OCI-LY3 (cell line): ENCODE measurements around the gene ERLEC1.

Source experiments
- H2AFZ ChIP-seq: fragments of 200-600, 300-600 bp; shearing (Covaris generic); 2 replicates; pipeline ENCODE4 v1.6.0; 2014; ENCODE audit warnings: antibody characterized with exemption, low read depth, low read length
- H3K27ac ChIP-seq: fragments of 200-600, 300-600 bp; sonication (generic); 2 replicates; pipeline ENCODE4 v1.5.1; 2014; ENCODE audit warnings: mild to moderate bottlenecking, low read length, moderate library complexity, mixed read lengths
- H3K27me3 ChIP-seq: fragments of 200-600, 300-600 bp; sonication (generic); 2 replicates; pipeline ENCODE4 v1.6.1; 2014; ENCODE audit warnings: low read depth, low read length, mixed read lengths
- H3K36me3 ChIP-seq: fragments of 200-600, 300-600 bp; sonication (generic); replicated peaks from 2 replicates; pipeline ENCODE3; 2014; ENCODE audit warnings: low read depth, low read length, mixed read lengths
- H3K4me1 ChIP-seq: fragments of 300-600, 200-600 bp; sonication (generic); 2 replicates; pipeline ENCODE4 v1.6.1; 2014; ENCODE audit warnings: low read length, mixed read lengths
- H3K4me2 ChIP-seq: fragments of 200-600, 300-600 bp; sonication (generic); 2 replicates; pipeline ENCODE4 v1.6.1; 2014; ENCODE audit warnings: low read length, mixed read lengths
- H3K4me3 ChIP-seq: fragments of 300-600, 200-600 bp; sonication (generic); 2 replicates; pipeline ENCODE4 v1.5.1; 2014; ENCODE audit warnings: antibody characterized with exemption, mild to moderate bottlenecking, low read length, moderate library complexity
- H3K79me2 ChIP-seq: fragments of 300-600, 200-600 bp; shearing (Covaris generic); 2 replicates; pipeline ENCODE4 v1.6.1; 2014; ENCODE audit warnings: mild to moderate bottlenecking, low read length, mixed read lengths
- H3K9ac ChIP-seq: fragments of 300-600, 200-600 bp; shearing (Covaris generic); 2 replicates; pipeline ENCODE4 v1.6.0; 2014; ENCODE audit warnings: mild to moderate bottlenecking, low read length, moderate library complexity
- H3K9me3 ChIP-seq: fragments of 200-600, 300-600 bp; shearing (Covaris generic); 2 replicates; pipeline ENCODE4 v1.6.1; 2014; ENCODE audit warnings: low read length, mixed read lengths; ENCODE audit not compliant: insufficient read depth
- H4K20me1 ChIP-seq: fragments of 200-600, 300-600 bp; sonication (generic); 2 replicates; pipeline ENCODE4 v1.6.1; 2016; ENCODE audit warnings: low read length, mixed read lengths; ENCODE audit not compliant: insufficient read depth
- CTCF ChIP-seq: fragments of 200-600, 300-600 bp; sonication (generic); IDR thresholded peaks from 2 replicates; pipeline ENCODE4 v1.5.1; 2014; ENCODE audit warnings: antibody characterized with exemption, low read length, low read depth
- EZH2phosphoT487 ChIP-seq: fragments of 200-600 bp; shearing (Covaris generic); IDR thresholded peaks from 2 replicates; pipeline ENCODE4 v1.6.1; 2018; ENCODE audit warnings: antibody characterized with exemption, mixed run types, low read depth

ERLEC1 gene

GRCh38 chr2:53793261-53793660 is 6.4 kb downstream of the ERLEC1 start:
- peaks cover 46% of the 10 kb centered on the region for H3K79me2 ChIP-seq

DNA sequence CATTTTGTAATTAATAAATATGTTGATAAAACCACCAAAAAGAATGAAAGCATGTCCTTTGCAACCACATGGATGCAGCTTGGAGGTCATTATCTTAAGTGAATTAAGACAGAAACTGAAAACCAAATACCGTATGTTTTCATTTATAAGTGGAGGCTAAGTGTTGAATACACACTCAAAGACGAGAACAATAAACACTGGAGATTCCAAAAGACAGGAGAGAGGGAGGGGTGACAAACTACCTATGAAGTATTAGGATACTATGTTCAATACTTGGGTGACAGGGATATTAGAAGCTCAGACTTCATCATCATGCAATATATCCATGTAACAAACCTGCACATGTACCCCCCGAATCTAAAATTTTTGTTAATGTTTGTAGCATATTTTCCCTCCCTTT is 7.0 kb downstream of the ERLEC1 start:
- Histone ChIP-seq H3K9me3 (no peaks in the 10 kb centered on the region), H3K27ac (no peak overlapping the region), H3K4me1 (no peaks in the 10 kb centered on the region), H3K36me3 (peaks cover 19% of the 10 kb centered on the region), H4K20me1 (peaks cover 3% of the 10 kb centered on the region; the same call in 1 of the 2 replicates), H3K4me2 (no peak overlapping the region), H3K4me3 (no peak overlapping the region), H2AFZ (no peak overlapping the region), H3K27me3 (no peaks in the 10 kb centered on the region), H3K9ac (no peak overlapping the region), H3K79me2 (peaks cover 40% of the 10 kb centered on the region)
- TF ChIP-seq CTCF (no peak), EZH2phosphoT487 (no peak)

More at GRCh38 chr2:53793261-53793660, 6.4 kb downstream of the ERLEC1 start:
- Histone ChIP-seq H3K9me3 (no peaks in the 10 kb centered on the region), H2AFZ (no peak overlapping the region), H3K9ac (no peak overlapping the region), H3K4me2 (no peak overlapping the region), H3K4me3 (no peak overlapping the region), H3K27ac (no peak overlapping the region), H4K20me1 (peaks cover 3% of the 10 kb centered on the region; the same call in 1 of the 2 replicates), H3K4me1 (peaks cover 4% of the 10 kb centered on the region), H3K27me3 (no peaks in the 10 kb centered on the region), H3K36me3 (peaks cover 19% of the 10 kb centered on the region)
- TF ChIP-seq CTCF (no peak), EZH2phosphoT487 (no peak)

- Histone ChIP-seq H3K36me3 (peaks cover 17% of the 10 kb centered on the region), H4K20me1 (no peaks in the 10 kb centered on the region), H3K9me3 (no peaks in the 10 kb centered on the region), H3K27ac (no peak overlapping the region), H3K27me3 (no peaks in the 10 kb centered on the region), H2AFZ (no peak overlapping the region), H3K9ac (no peak overlapping the region), H3K4me3 (no peak overlapping the region), H3K4me1 (no peaks in the 10 kb centered on the region), H3K4me2 (no peak overlapping the region), H3K79me2 (no peaks in the 10 kb centered on the region)
- no peak for TF ChIP-seq CTCF
- no peak for TF ChIP-seq EZH2phosphoT487
These were observed 14.7 kb downstream of the ERLEC1 start for GRCh38 chr2:53801547-53801946.

DNA sequence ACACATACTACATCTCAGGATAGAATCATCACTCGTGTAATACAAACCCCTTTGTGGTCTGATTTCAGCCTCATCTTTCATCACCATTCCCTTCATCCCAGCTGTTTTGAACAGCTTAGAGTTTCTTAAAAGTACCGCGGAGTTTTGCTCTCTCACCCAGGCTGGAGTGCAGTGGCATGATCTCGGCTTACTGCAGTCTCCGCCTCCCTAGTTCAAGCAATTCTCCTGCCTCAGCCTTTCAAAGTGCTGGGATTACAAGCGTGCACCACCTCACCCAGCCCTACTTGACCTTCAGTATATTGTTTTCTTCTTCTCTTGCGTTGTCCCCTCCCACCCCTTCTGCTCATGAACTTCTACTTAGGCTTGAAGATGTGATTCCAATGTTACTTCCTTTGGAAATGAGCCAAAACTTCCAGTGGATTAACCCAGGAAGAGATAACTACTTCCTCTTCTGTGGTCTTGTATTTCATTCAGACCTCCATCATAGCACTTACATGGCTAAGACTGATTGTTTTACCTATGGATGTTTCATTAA is 15.8 kb downstream of the ERLEC1 start:
- Histone ChIP-seq H3K27me3 (no peaks in the 10 kb centered on the region), H3K4me2 (no peak overlapping the region), H3K27ac (no peak overlapping the region), H4K20me1 (no peaks in the 10 kb centered on the region), H3K36me3 (peaks cover 17% of the 10 kb centered on the region), H3K9me3 (no peaks in the 10 kb centered on the region), H3K79me2 (no peaks in the 10 kb centered on the region), H3K4me1 (no peaks in the 10 kb centered on the region), H3K4me3 (no peak overlapping the region), H3K9ac (no peak overlapping the region), H2AFZ (no peak overlapping the region)
- TF ChIP-seq CTCF, result no peak
- no peak for TF ChIP-seq EZH2phosphoT487
